ENCODE measurements around the gene SUPT20H.
A peak's percentile ranks its signal among the peaks of the same experiment; 100 is the strongest.

Gene SUPT20H

GRCh38 chr13:37037241-37037640 lies 22.2 kb downstream of the SUPT20H start:
- peaks cover 55% of the 10 kb centered on the region for H3K36me3 ChIP-seq
- TF ChIP-seq CTCF (IDR thresholded peaks at IDR 0.05; ENCODE audit: low read depth, low read length) = no peak
- no peak for DNase-seq
- H3K27me3 ChIP-seq = no peaks in the 10 kb centered on the region
- no peak overlapping the region for H3K4me3 ChIP-seq (ENCODE audit: low read depth, low read length)
- H3K4me1 ChIP-seq = no peaks in the 10 kb centered on the region
- H3K9me3 ChIP-seq = no peaks in the 10 kb centered on the region

- H3K4me3 ChIP-seq (ENCODE audit: low read depth, low read length) = no peak overlapping the region
- peaks cover 32% of the 10 kb centered on the region for H3K36me3 ChIP-seq
- H3K27me3 ChIP-seq = no peaks in the 10 kb centered on the region
- peaks cover 13% of the 10 kb centered on the region for H3K4me1 ChIP-seq
- TF ChIP-seq CTCF (IDR thresholded peaks at IDR 0.05; ENCODE audit: low read depth, low read length) = no peak
- peak; percentile 28 for DNase-seq
- no peaks in the 10 kb centered on the region for H3K9me3 ChIP-seq
Observed at GRCh38 chr13:37029617-37030016, 29.9 kb downstream of the SUPT20H start.

GRCh38 chr13:37027639-37028038 lies 31.8 kb downstream of the SUPT20H start:
- no peaks in the 10 kb centered on the region for H3K9me3 ChIP-seq
- H3K27me3 ChIP-seq = no peaks in the 10 kb centered on the region
- peaks cover 43% of the 10 kb centered on the region for H3K36me3 ChIP-seq
- peaks cover 13% of the 10 kb centered on the region for H3K4me1 ChIP-seq
- TF ChIP-seq CTCF (IDR thresholded peaks at IDR 0.05; ENCODE audit: low read depth, low read length) = no peak
- DNase-seq = no peak
- H3K4me3 ChIP-seq (ENCODE audit: low read depth, low read length) = no peak overlapping the region

- Histone ChIP-seq H3K4me3 (ENCODE audit: low read depth, low read length) (no peak overlapping the region), H3K36me3 (peaks cover 50% of the 10 kb centered on the region), H3K9me3 (no peaks in the 10 kb centered on the region), H3K4me1 (peaks cover 13% of the 10 kb centered on the region), H3K27me3 (no peaks in the 10 kb centered on the region)
- no peak for DNase-seq
- TF ChIP-seq CTCF (IDR thresholded peaks at IDR 0.05; ENCODE audit: low read depth, low read length) = no peak
Observed at GRCh38 chr13:37026771-37027170, 32.7 kb downstream of the SUPT20H start.

- no peak for TF ChIP-seq CTCF (IDR thresholded peaks at IDR 0.05; ENCODE audit: low read depth, low read length)
- H3K4me3 ChIP-seq (ENCODE audit: low read depth, low read length) = no peak overlapping the region
- no peaks in the 10 kb centered on the region for H3K27me3 ChIP-seq
- DNase-seq = no peak
- peaks cover 50% of the 10 kb centered on the region for H3K36me3 ChIP-seq
- H3K4me1 ChIP-seq = no peaks in the 10 kb centered on the region; the same call in 1 of the 2 replicates
- no peaks in the 10 kb centered on the region for H3K9me3 ChIP-seq
Observed at GRCh38 chr13:37023871-37024270, 35.6 kb downstream of the SUPT20H start.

GRCh38 chr13:37014609-37015008 lies 44.9 kb downstream of the SUPT20H start:
- H3K36me3 ChIP-seq = peaks cover 38% of the 10 kb centered on the region
- no peaks in the 10 kb centered on the region for H3K27me3 ChIP-seq
- no peaks in the 10 kb centered on the region for H3K9me3 ChIP-seq

More at GRCh38 chr13:37014609-37015008, 44.9 kb downstream of the SUPT20H start:
- no peak for TF ChIP-seq CTCF (IDR thresholded peaks at IDR 0.05; ENCODE audit: low read depth, low read length)
- Histone ChIP-seq H3K4me3 (ENCODE audit: low read depth, low read length) (no peak overlapping the region), H3K4me1 (0 out of 2 replicates have a peak, but pooled peaks cover 3% of the 10 kb centered on the region)
- no peak for DNase-seq
